K562 (cell line): ENCODE data around the gene GCA. TPM values are rescaled to one million over a fixed set of nuclear protein-coding genes. Genes with fewer than 3 reads are reported as not detected.

Experiments used
- ATAC-seq: fragments of 200-7000 bp; cut with Tn5 transposase; 3 replicates; pipeline ENCODE4 v1.9.1; 2020; ENCODE audit warnings: moderate library complexity
- BruUV-seq: library from RNA; stranded (reverse); fragments of 400-500 nt; replicated peaks from 2 replicates; lab custom pipeline; 2021; lab: Mats Ljungman, UMichigan
- CTCF ChIA-PET: fragments of 300-600 bp; formaldehyde crosslinking; extraction: SDS; loops from one replicate; lab custom pipeline; 2021; ENCODE audit warnings: low intra/inter-chr PET ratio; lab: Yijun Ruan, JAX
- POLR2A ChIA-PET: fragments of 300-600, 350-650 bp; sonication (Branson Sonifier 250); formaldehyde crosslinking; extraction: SDS; loops from one replicate; lab custom pipeline; 2021; ENCODE audit warnings: antibody characterized with exemption, inconsistent platforms; lab: Yijun Ruan, JAX
- DNase-seq, 4 experiments: peaks; one replicate each; pipeline versions ENCODE4 v3.0.0 to v3.0.0-alpha.2; 2011 to 2018; ENCODE audit warnings: low spot score in 3 of 4, mixed read lengths in 3 of 4; ENCODE audit errors: extremely low read depth in 1 of 4
- FAIRE-seq: peaks from 2 replicates; lab custom pipeline; 2011; peaks lifted over from hg19 to GRCh38; lab: Jason Lieb, UNC
- H2AFZ ChIP-seq: 2 replicates; pipeline ENCODE4 v1.6.0; 2011; ENCODE audit warnings: low read depth, low read length, control low read depth, inconsistent platforms
- H3K27ac ChIP-seq: fragments of 200-600 bp; 3 replicates; pipeline ENCODE4 v1.8.0; 2011; ENCODE audit warnings: low read depth, mild to moderate bottlenecking, control low read depth, inconsistent platforms, low read length, moderate library complexity, mixed read lengths; ENCODE audit errors: extremely low read depth
- H3K27me3 ChIP-seq, 2 experiments: fragments of 300-600 bp in 1 of 2; 2 replicates in 1 of 2; 3 replicates in 1 of 2; pipeline versions ENCODE4 v1.6.0 to v1.8.0; 2011; ENCODE audit warnings: inconsistent platforms in 2 of 2, low read length in 2 of 2, mild to moderate bottlenecking in 1 of 2, mixed read lengths in 1 of 2, moderate library complexity in 1 of 2; ENCODE audit not compliant: control insufficient read depth in 2 of 2, insufficient read depth in 2 of 2
- H3K36me3 ChIP-seq: fragments of 300-600 bp; 3 replicates; pipeline ENCODE4 v1.8.0; 2011; ENCODE audit warnings: mild to moderate bottlenecking, low read length, inconsistent platforms; ENCODE audit not compliant: control insufficient read depth, insufficient read depth
- H3K4me1 ChIP-seq, 2 experiments: fragments of 200-600 bp in 1 of 2; replicated peaks in 1 of 2; 2 replicates in 1 of 2; 3 replicates in 1 of 2; pipeline versions ENCODE4 v1.5.1 to v1.8.0; 2011; ENCODE audit warnings: inconsistent platforms in 2 of 2, low read length in 2 of 2, mild to moderate bottlenecking in 1 of 2, mixed read lengths in 1 of 2, moderate library complexity in 1 of 2; ENCODE audit not compliant: control insufficient read depth in 2 of 2, insufficient read depth in 2 of 2
- H3K4me2 ChIP-seq: 2 replicates; pipeline ENCODE4 v1.6.1; 2011; ENCODE audit warnings: low read length, control low read depth, inconsistent platforms, mixed read lengths; ENCODE audit not compliant: insufficient read depth
- H3K4me3 ChIP-seq: fragments of 200-600 bp; sonication (generic), shearing (Covaris generic); 2 replicates; pipeline ENCODE4 v1.5.1; 2016; ENCODE audit warnings: control low read depth, inconsistent platforms
- H3K79me2 ChIP-seq: fragments of 200-600 bp; 3 replicates; pipeline ENCODE4 v1.8.0; 2011; ENCODE audit warnings: low read length, inconsistent platforms; ENCODE audit not compliant: control insufficient read depth, insufficient read depth
- H3K9ac ChIP-seq, 2 experiments: 2 replicates each; pipeline versions ENCODE4 v1.6.0 to v1.6.1; 2011; ENCODE audit warnings: low read depth in 2 of 2, low read length in 2 of 2, control low read depth in 1 of 2, inconsistent platforms in 1 of 2, mild to moderate bottlenecking in 1 of 2, mixed read lengths in 1 of 2; ENCODE audit not compliant: insufficient read depth in 1 of 2
- H3K9me1 ChIP-seq: one replicate; pipeline ENCODE4 v1.6.0; 2011; ENCODE audit warnings: inconsistent platforms, mild to moderate bottlenecking, low read length, moderate library complexity; ENCODE audit not compliant: control insufficient read depth, insufficient read depth
- H3K9me3 ChIP-seq: replicated peaks from 2 replicates; pipeline ENCODE4 v1.5.1; 2011; ENCODE audit warnings: low read depth, low read length, inconsistent platforms; ENCODE audit not compliant: control insufficient read depth, insufficient read depth
- H4K20me1 ChIP-seq: replicated peaks from 2 replicates; pipeline ENCODE4 v1.6.1; 2011; ENCODE audit warnings: low read length, inconsistent platforms, mixed read lengths; ENCODE audit not compliant: control insufficient read depth, insufficient read depth
- CTCF ChIP-seq, 3 experiments: IDR thresholded peaks in 2 of 3; conservative IDR thresholded peaks in 1 of 3; 2 replicates each; pipeline ENCODE4 v1.5.1; 2011 to 2012; ENCODE audit warnings: low read length in 3 of 3, mild to moderate bottlenecking in 3 of 3, control low read depth in 2 of 3, improper control_type of control experiment in 1 of 3, inconsistent platforms in 1 of 3, low read depth in 1 of 3, mixed read lengths in 1 of 3, moderate library complexity in 1 of 3; ENCODE audit not compliant: insufficient read depth in 2 of 3
- DEAF1 ChIP-seq: fragments of 450-650 bp; formaldehyde crosslinking; IDR thresholded peaks from 2 replicates; pipeline ENCODE4 v1.4.0; 2020; ENCODE audit warnings: mild to moderate bottlenecking, moderate library complexity
- GTF2A2 ChIP-seq: IDR thresholded peaks from 2 replicates; pipeline ENCODE4 v1.6.1; 2016; ENCODE audit warnings: mild to moderate bottlenecking, missing genetic modification characterization, missing compliant biosample characterization
- HIVEP1 ChIP-seq: fragments of 250-450 bp; sonication (Bioruptor Pico); IDR thresholded peaks from 2 replicates; pipeline ENCODE4 v1.4.0; 2020; ENCODE audit warnings: mild to moderate bottlenecking
- IRF2 ChIP-seq: sonication (generic); formaldehyde crosslinking; IDR thresholded peaks from 2 replicates; pipeline ENCODE4 v1.8.1; 2022; ENCODE audit warnings: mild to moderate bottlenecking, missing genetic modification reagents
- KDM5B ChIP-seq: fragments of 200-600 bp; sonication (generic); IDR thresholded peaks from 2 replicates; pipeline ENCODE4 v1.6.1; 2012; ENCODE audit warnings: low read depth, mild to moderate bottlenecking, moderate library complexity, low read length, control low read depth, inconsistent platforms; ENCODE audit not compliant: insufficient replicate concordance
- NFYB ChIP-seq: IDR thresholded peaks from 2 replicates; pipeline ENCODE4 v1.6.1; 2011; ENCODE audit warnings: mild to moderate bottlenecking, moderate library complexity; ENCODE audit not compliant: insufficient read length; ENCODE audit errors: extremely low read depth
- NRF1 ChIP-seq, 2 experiments: fragments of 450-650 bp; IDR thresholded peaks in 1 of 2; conservative IDR thresholded peaks in 1 of 2; 2 replicates each; pipeline ENCODE4 v1.6.1; 2014; ENCODE audit warnings: mild to moderate bottlenecking in 2 of 2
- SMC3 ChIP-seq: conservative IDR thresholded peaks from 2 replicates; pipeline ENCODE4 v1.6.1; 2011; ENCODE audit warnings: low read depth, low read length, improper control_type of control experiment; ENCODE audit not compliant: insufficient read depth
- SP2 ChIP-seq: IDR thresholded peaks from 2 replicates; pipeline ENCODE4 v1.6.1; 2011; ENCODE audit warnings: mild to moderate bottlenecking, low read depth, low read length, moderate library complexity; ENCODE audit not compliant: poor library complexity, severe bottlenecking; ENCODE audit errors: extremely low read depth
- TBL1XR1 ChIP-seq, 2 experiments: IDR thresholded peaks; 2 replicates each; pipeline ENCODE4 v1.6.1; 2012; ENCODE audit warnings: improper control_type of control experiment in 2 of 2, low read length in 2 of 2, mild to moderate bottlenecking in 1 of 2
- ZBTB34 ChIP-seq: fragments of 250-450 bp; sonication (Bioruptor Pico); IDR thresholded peaks from 2 replicates; pipeline ENCODE4 v1.8.0; 2021; ENCODE audit warnings: mild to moderate bottlenecking, moderate library complexity
- ZNF23 ChIP-seq: fragments of 250-450 bp; sonication (Bioruptor Pico); IDR thresholded peaks from 2 replicates; pipeline ENCODE4 v1.4.0; 2020; ENCODE audit warnings: mild to moderate bottlenecking
- ZNF707 ChIP-seq: fragments of 250-450 bp; sonication (Bioruptor Pico); conservative IDR thresholded peaks from 2 replicates; pipeline ENCODE4 v1.8.0; 2022; ENCODE audit warnings: inconsistent platforms, mild to moderate bottlenecking, moderate library complexity
- ZNF77 ChIP-seq: fragments of 250-450 bp; sonication (Bioruptor Pico); IDR thresholded peaks from 2 replicates; pipeline ENCODE4 v1.5.0; 2020
- WGBS: fragments of 100-300 bp; shearing (Covaris generic); methylation state at CpG from one replicate; pipeline ENCODE4 v1.1.6; 2016; ENCODE audit warnings: low coverage, mixed read lengths; ENCODE audit not compliant: insufficient coverage; ENCODE audit errors: missing lambda C conversion rate; 5-methylcytosine and 5-hydroxymethylcytosine counted together
- in situ Hi-C: fragments of 300-500 bp; cut with MboI; formaldehyde crosslinking; loops from 4 replicates; pipeline ENCODE4 v1.15.0; 2018; ENCODE audit warnings: inconsistent platforms, mixed read lengths
- intact Hi-C: fragments of 100-400 bp; cut with micrococcal nuclease; formaldehyde crosslinking; loops from 2 replicates; pipeline ENCODE4 v1.14.2; 2022
- polyA plus RNA-seq, 8 experiments: library from polyadenylated mRNA; depleted of rRNA in 4 of 8; stranded (reverse) in 5 of 8; unstranded in 3 of 8; fragments of >200 nt; fragmentation: Nextera tagmentation in 2 of 8; fragmentation: Illumina TruSeq in 1 of 8; extraction: Ambion mirVana in 2 of 8; extraction: Trizol in 1 of 8; gene quantifications; 2 replicates each; pipeline versions ENCODE4 v1.2.1 to v1.2.3, GENCODE V29; 2011 to 2014; ENCODE audit warnings: inconsistent platforms in 1 of 8, missing spikeins in 1 of 8
- total RNA-seq, 7 experiments: library from RNA; depleted of rRNA in 6 of 7; stranded (reverse); fragments of >200 nt in 6 of 7; fragmentation: Illumina TruSeq in 2 of 7; extraction: Trizol in 2 of 7; gene quantifications; 2 replicates each; pipeline versions ENCODE4 v1.2.1 to v1.2.3, GENCODE V29; 2011 to 2021; ENCODE audit warnings: low replicate concordance in 1 of 7

The GCA gene
- total and polyA plus RNA-seq, 9 of the 15 experiments (the other 6 are each of a cell fraction or from before 2014, with no cell fraction given): 0.24 to 0.79 (median 0.41) TPM; not detected in 1

- no peak for TF ChIP-seq SP2
- TF ChIP-seq KDM5B: no peak
- no peak for TF ChIP-seq ZNF77 (CRISPR knock-in tag)
- TF ChIP-seq IRF2: no peak
- TF ChIP-seq TBL1XR1 (IDR thresholded peaks at IDR 0.05; ENCODE audit: low read length in 2 of 2): no peak
- TF ChIP-seq ZBTB34: no peak
These were observed 43.7 kb upstream of the GCA start (continued) for GRCh38 chr2:162300266-162300665.

- H2AFZ ChIP-seq: no peak overlapping the region
- no peaks in the 10 kb centered on the region for H3K9me3 ChIP-seq
- in situ Hi-C loops: loop anchor here (25.0 kb wide), 1 partner anchor 1039 kb away; no protein-coding TSS in a partner anchor
- DNase-seq (peak; percentile 16 to 63 (median 37)), ATAC-seq (peak; percentile 82), FAIRE-seq (peak; percentile 82)
- BruUV-seq: no TSS peak
- no peak overlapping the region for H3K4me3 ChIP-seq
- H3K4me2 ChIP-seq: no peak overlapping the region
- 3% methylated on average over 6 of the region's 6 CpGs for WGBS
- H3K4me1 ChIP-seq: no peaks in the 10 kb centered on the region
- no peaks in the 10 kb centered on the region for H3K36me3 ChIP-seq
- H3K27ac ChIP-seq: no peak overlapping the region
- H3K79me2 ChIP-seq: no peaks in the 10 kb centered on the region
- no peaks in the 10 kb centered on the region for H4K20me1 ChIP-seq
- H3K27me3 ChIP-seq: no peaks in the 10 kb centered on the region
- H3K9me1 ChIP-seq: no peaks in the 10 kb centered on the region
- intact Hi-C loops: no loop called here
- no peak overlapping the region for H3K9ac ChIP-seq
- ChIA-PET CTCF (interaction anchor here (0.8 to 1.3 kb wide), 2 partner anchors 80 to 147 kb away, joined by 3 to 7 read pairs; no protein-coding TSS in a partner anchor), POLR2A (interaction anchor here (0.7 to 0.9 kb wide), 2 partner anchors 15 to 643 kb away, joined by 3 to 4 read pairs; no protein-coding TSS in a partner anchor)
- TF ChIP-seq NRF1 (conservative IDR thresholded peaks at IDR 0.05 in 1 of 2, IDR thresholded peaks at IDR 0.05 in 1 of 2) (peak; percentile 37 to 51; a peak in 2 of 4 replicates), GTF2A2 (tag) (no peak), CTCF (IDR thresholded peaks at IDR 0.05 in 2 of 3, conservative IDR thresholded peaks at IDR 0.05 in 1 of 3; ENCODE audit: insufficient read depth in 2 of 3, low read depth in 1 of 3, low read length in 3 of 3) (peak; percentile 59 to 74 (median 71); a peak in 5 of 6 replicates), SMC3 (0 out of 2 replicates have a peak, but pooled peaks have one; percentile 23), ZNF707 (CRISPR knock-in tag) (no peak), NFYB (no peak), HIVEP1 (CRISPR knock-in tag) (no peak), DEAF1 (CRISPR knock-in tag) (peak; percentile 41; the same call in 1 of the 2 replicates), ZNF23 (no peak)
These were observed 42.7 kb upstream of the GCA start for GRCh38 chr2:162301151-162301804.
